ENCODE measurements around the gene SLAMF1.
"Not testable (repeated sequence)": the region's sequence is repeated elsewhere in the genome, so short reads cannot be mapped to it uniquely, and the experiment has no call there.

DNA sequence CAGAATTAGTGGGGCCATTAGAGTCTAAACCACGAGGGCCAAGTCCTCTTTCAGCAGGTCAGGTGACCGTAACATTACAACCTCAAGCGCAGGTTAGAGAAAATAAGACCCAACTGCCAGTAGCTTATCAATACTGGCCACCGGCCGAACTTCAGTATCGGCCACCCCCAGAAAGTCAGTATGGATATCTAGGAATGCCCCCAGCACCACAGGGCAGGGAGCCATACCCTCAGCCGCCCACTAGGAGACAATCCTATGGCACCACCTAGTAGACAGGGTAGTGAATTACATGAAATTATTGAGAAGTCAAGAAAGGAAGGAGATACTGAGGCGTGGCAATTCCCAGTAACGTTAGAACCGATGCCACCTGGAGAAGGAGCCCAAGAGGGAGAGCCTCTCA is 45.5 kb upstream of the SLAMF1 start:
- not testable (repeated sequence) for TF ChIP-seq POLR2A (IDR thresholded peaks at IDR 0.05; ENCODE audit: extremely low read depth, insufficient read length)
- TF ChIP-seq, protein P1, sequence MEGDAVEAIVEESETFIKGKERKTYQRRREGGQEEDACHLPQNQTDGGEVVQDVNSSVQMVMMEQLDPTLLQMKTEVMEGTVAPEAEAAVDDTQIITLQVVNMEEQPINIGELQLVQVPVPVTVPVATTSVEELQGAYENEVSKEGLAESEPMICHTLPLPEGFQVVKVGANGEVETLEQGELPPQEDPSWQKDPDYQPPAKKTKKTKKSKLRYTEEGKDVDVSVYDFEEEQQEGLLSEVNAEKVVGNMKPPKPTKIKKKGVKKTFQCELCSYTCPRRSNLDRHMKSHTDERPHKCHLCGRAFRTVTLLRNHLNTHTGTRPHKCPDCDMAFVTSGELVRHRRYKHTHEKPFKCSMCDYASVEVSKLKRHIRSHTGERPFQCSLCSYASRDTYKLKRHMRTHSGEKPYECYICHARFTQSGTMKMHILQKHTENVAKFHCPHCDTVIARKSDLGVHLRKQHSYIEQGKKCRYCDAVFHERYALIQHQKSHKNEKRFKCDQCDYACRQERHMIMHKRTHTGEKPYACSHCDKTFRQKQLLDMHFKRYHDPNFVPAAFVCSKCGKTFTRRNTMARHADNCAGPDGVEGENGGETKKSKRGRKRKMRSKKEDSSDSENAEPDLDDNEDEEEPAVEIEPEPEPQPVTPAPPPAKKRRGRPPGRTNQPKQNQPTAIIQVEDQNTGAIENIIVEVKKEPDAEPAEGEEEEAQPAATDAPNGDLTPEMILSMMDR (IDR thresholded peaks at IDR 0.05; ENCODE audit: low read depth, low read length) = peak; percentile 14
- TF ChIP-seq, protein P2, sequence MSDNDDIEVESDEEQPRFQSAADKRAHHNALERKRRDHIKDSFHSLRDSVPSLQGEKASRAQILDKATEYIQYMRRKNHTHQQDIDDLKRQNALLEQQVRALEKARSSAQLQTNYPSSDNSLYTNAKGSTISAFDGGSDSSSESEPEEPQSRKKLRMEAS (IDR thresholded peaks at IDR 0.05; ENCODE audit: low read depth, low read length) = not testable (repeated sequence)
